RPMI8226 (cell line): ENCODE results near the gene CGB2.
"Not testable (repeated sequence)": the region's sequence is repeated elsewhere in the genome, so short reads cannot be mapped to it uniquely, and the experiment has no call there.

Experiments
- DNase-seq: peaks from one replicate; pipeline ENCODE4 v3.0.0-alpha.2; 2015

Gene CGB2

DNA sequence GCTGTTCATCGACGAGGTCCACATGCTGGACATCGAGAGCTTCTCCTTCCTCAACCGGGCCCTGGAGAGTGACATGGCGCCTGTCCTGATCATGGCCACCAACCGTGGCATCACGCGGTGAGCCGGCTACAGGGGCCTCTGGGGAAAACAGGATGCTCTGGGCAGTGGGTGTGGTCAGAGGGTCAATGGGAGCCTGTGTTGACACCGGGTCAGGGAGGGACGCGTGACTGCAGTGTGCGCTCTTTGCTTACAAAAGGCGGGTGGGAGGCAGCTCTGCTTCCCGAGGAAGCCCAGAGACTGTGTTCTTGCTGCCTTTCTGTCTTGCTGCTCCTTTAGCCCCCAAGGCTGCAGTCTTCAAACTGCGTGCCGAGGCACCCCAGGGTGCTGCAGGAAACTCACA is 20.5 kb upstream of the CGB2 start:
- DNase-seq, result no peak

DNA sequence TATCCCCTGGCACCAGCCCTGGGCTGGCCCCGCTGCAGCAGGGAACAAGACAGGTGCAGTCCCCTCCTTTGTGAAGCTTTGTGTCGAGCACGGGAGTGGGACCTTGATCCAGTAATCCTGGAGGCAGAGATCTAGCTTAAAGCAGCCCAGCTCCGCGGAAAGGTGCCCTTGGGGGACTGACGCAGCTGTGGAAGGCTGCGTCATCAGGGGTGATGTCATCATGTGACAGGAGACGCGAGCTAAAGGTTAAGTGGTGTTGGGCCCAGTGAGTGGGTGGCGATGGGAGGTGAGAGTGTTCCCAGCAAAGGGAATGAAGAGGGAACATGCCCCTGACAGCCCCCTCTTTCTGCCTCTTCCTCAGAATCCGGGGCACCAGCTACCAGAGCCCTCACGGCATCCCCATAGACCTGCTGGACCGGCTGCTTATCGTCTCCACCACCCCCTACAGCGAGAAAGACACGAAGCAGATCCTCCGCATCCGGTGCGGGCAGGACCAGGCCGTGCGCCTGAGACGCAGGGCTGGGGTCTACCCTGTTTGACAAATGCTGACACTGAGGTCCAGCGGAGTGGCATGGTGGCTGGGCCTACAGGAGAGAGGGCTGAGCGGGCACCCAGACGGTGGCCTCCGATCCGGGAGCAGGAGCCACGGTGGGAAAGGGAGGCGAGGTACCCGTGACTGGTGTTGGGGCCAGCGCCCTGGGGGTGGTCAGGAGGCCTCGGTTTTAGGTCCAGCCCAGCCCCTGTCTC is 17.4 kb upstream of the CGB2 start:
- no peak for DNase-seq

DNA sequence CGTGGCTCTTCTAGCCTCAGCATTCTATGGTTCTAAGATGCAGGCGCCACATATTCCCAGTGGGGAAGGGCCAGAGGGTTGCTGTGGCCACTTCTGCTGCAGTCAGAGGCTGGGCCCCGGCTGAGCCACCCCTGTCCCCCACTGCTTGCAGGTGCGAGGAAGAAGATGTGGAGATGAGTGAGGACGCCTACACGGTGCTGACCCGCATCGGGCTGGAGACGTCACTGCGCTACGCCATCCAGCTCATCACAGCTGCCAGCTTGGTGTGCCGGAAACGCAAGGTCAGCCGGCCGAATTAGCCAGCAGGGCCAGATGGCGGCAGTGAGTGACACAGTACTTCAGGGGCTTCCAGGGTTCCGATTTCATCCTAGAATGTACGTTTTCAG is 16.8 kb upstream of the CGB2 start:
- no peak for DNase-seq

DNA sequence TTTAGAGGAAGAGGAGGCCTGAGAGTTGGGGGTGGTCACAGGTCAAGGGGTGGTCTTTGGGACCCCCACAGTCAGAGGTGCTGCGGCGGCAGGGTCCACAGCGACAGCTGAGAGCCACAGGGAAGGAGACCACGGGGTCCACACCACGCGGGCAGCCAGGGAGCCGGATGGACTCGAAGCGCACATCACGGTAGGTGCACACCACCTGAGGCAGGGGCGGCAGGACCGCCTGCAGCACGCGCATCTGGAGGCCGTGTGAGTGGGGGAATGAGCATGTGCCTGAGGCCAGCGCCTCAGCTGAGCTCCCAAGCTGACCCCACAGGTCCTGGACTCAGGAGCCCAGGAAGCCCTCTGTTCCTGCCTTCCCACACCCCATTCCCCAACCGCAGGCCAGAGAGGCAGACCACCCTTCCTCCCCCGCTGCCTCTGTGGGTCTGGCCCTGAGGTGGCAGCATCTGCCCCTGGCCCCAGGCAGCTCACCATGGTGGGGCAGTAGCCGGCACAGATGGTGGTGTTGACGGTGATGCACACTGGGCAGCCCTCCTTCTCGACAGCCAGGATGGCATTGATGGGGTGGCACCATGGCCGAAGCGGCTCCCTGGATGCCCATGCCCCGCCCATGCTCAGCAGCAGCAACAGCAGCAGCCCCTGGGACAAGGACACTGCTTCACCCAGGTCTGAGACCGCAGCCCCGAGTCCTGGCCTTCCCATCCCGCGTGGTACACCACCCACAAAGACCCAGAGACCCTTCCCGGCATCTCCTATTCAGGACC is 15.4 kb upstream of the CGB2 start:
- no peak for DNase-seq

DNA sequence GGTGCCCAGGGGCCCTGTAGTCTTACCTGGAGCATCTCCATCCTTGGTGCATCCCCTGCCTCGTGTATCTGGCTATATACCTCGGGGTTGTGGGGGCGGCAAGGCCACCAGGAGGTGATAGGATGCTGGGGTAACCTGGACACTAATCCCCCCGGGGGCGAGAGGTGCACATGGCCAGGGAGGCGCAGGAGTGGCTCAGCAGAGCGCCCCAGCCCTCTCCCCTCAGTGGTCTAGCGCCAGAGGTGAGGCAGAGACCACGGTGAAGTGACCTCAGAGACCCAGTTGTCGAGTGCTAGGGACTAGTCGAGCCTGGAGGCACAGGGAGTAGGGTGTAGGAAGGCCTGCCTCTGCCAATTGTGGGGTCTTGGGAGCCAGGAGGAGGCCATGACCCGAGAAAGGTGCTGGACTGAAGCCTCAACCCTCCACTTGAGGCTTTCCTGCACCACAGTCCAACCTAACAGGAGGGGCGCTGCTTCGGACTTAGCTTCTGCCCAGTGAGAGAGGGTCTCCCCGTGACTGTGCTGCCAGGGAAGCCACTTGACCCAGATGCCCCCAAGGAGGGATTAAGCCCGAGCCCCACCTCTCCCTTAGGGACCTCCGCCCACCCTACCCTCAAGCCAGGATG is 14.5 kb upstream of the CGB2 start, which contains the start of gene LHB:
TSS of gene LHB (minus strand) at position 51 of the 625 bp plus-strand sequence. CDS start at position 41, 10 bp downstream.
- DNase-seq, result no peak

DNA sequence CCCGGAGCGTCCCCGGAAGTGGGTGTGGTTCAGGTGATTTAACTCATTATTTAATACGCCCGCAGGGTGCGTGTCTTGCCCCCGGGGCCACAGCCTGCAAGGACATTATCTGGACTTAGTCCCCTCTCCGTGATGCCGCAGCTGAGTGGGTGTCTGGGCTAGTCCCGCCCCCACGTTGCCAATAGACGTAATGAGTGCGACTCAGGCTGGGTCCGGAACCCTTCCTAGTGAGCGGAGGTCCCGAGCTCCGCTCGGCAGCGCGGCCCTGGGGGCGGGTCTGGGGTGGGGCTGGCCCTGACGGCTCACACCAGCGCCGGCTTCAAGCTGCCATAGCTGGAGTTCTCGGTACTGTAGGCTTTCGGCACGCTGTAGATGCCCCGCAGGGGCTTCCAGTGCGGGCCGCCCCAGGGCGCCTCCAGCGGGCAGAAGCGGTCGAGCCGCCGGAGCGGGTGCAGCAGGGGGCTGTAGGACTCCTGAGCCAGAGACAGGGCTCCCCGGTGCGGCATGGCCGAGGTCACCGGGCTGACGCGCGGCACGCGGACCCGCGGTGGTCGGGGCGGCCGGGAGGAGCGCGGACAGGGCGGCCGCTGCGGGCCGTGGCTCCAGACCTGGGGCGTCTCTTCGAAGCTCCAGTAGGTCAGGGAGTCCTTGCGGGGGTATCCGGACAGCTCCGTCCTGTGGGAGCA is 13.9 kb upstream of the CGB2 start:
- DNase-seq, result peak; percentile 54

- not testable (repeated sequence) for DNase-seq
These were observed 13.1 kb upstream of the CGB2 start for GRCh38 chr19:49018388-49019241.

GRCh38 chr19:49019242-49019932 is 12.3 kb upstream of the CGB2 start:
- peak; percentile 75 for DNase-seq

GRCh38 chr19:49020342-49020741 is 11.3 kb upstream of the CGB2 start:
- DNase-seq, result no peak

GRCh38 chr19:49020931-49021895 is 10.5 kb upstream of the CGB2 start:
- DNase-seq, result no peak

DNA sequence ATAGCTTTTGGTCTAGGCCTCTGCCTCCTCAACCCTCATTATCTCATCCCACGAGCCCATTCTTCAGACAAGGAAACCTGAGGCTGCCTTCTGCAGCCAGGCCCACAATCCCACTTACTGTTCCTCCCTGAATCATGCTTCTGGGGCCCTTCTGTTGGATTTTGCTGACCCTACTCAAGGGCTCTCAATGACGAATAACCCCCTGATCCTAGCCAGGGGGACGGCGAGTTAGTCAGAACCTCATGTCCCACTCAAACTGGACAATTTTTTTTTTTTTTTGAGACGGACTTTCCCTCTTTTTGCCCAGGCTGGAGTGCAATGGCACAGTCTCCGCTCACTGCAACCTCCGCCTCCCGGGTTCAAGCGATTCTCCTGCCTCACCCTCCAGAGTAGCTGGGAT is 9.6 kb upstream of the CGB2 start:
- DNase-seq, result no peak

- DNase-seq, result not testable (repeated sequence)
These were observed 7.5 kb upstream of the CGB2 start, which contains the start of gene CGB3 for GRCh38 chr19:49024233-49024632. Gene CGB3 (minus strand): TSS chr19:49024333. CDS start chr19:49023971, 362 bp downstream.

DNA sequence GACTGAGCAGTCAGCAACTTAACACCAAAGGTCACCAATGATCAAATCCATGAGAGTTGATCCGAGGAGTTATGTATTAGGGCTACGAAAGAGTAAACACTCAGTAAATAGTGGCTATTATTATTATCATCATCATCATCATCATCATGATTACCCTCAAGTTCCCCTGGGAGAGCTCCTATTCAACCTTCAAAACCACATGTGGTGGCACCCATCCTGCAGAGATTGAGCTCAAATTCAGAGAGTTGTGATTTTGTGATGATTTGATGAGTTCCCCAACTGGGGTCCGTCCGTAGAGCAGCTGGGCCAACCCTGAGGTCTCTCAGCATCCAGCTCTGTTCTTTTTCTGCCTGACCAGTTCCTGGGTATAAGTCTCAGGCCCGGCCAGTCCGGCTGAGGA is 6.6 kb upstream of the CGB2 start:
- not testable (repeated sequence) for DNase-seq

DNA sequence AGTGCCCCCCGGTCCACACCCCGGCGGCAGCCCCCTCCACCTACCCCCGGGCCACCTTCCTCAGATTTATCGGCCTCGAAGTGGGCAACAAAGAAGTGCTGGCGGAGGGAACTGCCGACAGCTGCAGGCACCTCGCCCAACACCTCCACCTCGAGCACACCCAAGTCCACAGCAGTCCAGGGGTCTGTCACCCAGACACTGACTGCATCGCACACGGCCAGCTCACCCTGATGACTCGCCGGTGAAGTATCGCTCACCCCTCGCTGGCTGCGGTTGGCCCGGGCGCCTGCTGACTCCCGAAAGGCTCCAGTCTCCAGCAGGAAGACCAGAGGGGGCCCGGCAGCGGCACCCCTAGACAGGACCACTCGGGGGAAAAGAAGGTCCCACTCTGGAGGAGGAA is 6.1 kb upstream of the CGB2 start:
- not testable (repeated sequence) for DNase-seq

DNA sequence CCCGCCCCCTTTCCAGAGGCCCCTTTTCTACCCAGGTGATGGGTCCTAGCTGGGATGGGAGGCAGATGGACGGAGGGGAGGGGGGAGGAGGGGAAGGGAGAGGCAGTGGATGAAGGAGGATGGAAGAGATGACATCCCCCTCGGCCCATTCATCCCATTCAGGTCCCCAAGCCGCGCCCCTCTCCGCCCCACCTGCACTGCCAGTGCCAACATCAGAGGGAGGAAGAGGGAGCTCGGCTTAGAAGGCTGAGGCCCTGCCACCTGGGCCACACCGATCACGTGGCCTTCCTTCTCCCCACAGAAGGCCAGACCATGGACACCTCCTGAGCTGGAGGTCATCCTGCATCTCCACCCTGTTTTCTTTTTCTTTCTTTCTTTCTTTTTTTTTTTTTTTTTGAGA is 3.0 kb upstream of the CGB2 start:
- DNase-seq, result not testable (repeated sequence)

DNA sequence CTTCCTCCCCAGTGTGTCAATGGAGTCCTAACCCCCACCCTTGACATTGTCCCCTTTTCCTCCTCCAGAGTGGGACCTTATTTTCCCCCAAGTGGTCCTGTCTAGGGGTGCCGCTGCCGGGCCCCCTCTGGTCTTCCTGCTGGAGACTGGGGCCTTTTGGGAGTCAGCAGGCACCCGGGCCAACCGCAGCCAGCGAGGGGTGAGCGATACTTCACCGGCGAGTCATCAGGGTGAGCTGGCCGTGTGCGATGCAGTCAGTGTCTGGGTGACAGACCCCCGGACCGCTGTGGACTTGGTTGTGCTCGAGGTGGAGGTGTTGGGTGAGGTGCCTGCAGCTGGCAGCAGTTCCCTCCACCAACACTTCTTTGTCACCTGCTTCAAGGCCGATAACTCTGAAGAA is 1.9 kb upstream of the CGB2 start:
- DNase-seq, result not testable (repeated sequence)

DNA sequence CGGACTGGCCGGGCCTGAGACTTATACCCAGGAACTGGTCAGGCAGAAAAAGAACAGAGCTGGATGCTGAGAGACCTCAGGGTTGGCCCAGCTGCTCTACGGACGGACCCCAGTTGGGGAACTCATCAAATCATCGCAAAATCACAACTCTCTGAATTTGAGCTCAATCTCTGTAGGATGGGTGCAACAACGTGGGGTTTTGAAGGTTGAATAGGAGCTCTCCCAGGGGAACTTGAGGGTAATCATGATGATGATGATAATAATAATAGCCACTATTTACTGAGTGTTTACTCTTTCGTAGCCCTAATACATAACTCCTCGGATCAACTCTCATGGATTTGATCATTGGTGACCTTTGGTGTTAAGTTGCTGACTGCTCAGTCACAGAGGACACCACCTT is 1.4 kb upstream of the CGB2 start:
- DNase-seq, result not testable (repeated sequence)

GRCh38 chr19:49036815-49037214 is 5.1 kb downstream of the CGB2 start, which contains the start of gene CGB1:
Gene CGB1 (minus strand): TSS chr19:49036895. CDS start chr19:49036711, 184 bp downstream.
- not testable (repeated sequence) for DNase-seq

DNA sequence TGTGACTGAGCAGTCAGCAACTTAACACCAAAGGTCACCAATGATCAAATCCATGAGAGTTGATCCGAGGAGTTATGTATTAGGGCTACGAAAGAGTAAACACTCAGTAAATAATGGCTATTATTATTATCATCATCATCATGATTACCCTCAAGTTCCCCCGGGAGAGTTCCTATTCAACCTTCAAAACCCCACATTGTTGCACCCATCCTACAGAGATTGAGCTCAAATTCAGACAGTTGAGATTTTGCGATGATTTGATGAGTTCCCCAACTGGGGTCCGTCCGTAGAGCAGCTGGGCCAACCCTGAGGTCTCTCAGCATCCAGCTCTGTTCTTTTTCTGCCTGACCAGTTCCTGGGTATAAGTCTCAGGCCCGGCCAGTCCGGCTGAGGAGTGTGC is 6.4 kb downstream of the CGB2 start:
- DNase-seq, result not testable (repeated sequence)
